Cortex of kidney (tissue), 1 donor: ENCODE data around the gene TTC33.
"Not testable (repeated sequence)": the region's sequence is repeated elsewhere in the genome, so short reads cannot be mapped to it uniquely, and the experiment has no call there.

Experiments used
- DNase-seq: peaks from one replicate; lab custom pipeline; 2025; lab: John Stamatoyannopoulos, UW

The TTC33 gene

GRCh38 chr5:40614923-40615585 lies 140.7 kb downstream of the TTC33 start:
- no peak for DNase-seq

- DNase-seq: no peak
Observed at GRCh38 chr5:40614466-40614865, 141.3 kb downstream of the TTC33 start.

GRCh38 chr5:40607202-40607601 lies 148.6 kb downstream of the TTC33 start:
- DNase-seq: no peak

- DNase-seq: no peak
Observed at GRCh38 chr5:40606077-40606765, 149.5 kb downstream of the TTC33 start.

GRCh38 chr5:40605295-40605958 lies 150.3 kb downstream of the TTC33 start:
- DNase-seq: no peak

GRCh38 chr5:40603378-40603777 lies 152.4 kb downstream of the TTC33 start:
- DNase-seq: no peak

- no peak for DNase-seq
Observed at GRCh38 chr5:40601198-40601868, 154.4 kb downstream of the TTC33 start.

GRCh38 chr5:40600383-40600782 lies 155.4 kb downstream of the TTC33 start:
- no peak for DNase-seq

- no peak for DNase-seq
Observed at GRCh38 chr5:40599676-40600075, 156.1 kb downstream of the TTC33 start.

- DNase-seq: no peak
Observed at GRCh38 chr5:40594811-40595210, 160.9 kb downstream of the TTC33 start.

GRCh38 chr5:40591727-40592396 lies 163.9 kb downstream of the TTC33 start:
- not testable (repeated sequence) for DNase-seq

GRCh38 chr5:40587376-40587775 lies 168.4 kb downstream of the TTC33 start:
- no peak for DNase-seq

GRCh38 chr5:40585537-40586267 lies 170.1 kb downstream of the TTC33 start:
- DNase-seq: no peak

GRCh38 chr5:40584054-40584453 lies 171.7 kb downstream of the TTC33 start:
- DNase-seq: no peak

- DNase-seq: no peak
Observed at GRCh38 chr5:40578501-40579451, 177.0 kb downstream of the TTC33 start.

GRCh38 chr5:40577718-40578117 lies 178.0 kb downstream of the TTC33 start:
- DNase-seq: no peak

GRCh38 chr5:40575921-40576320 lies 179.8 kb downstream of the TTC33 start:
- no peak for DNase-seq

- no peak for DNase-seq
Observed at GRCh38 chr5:40575411-40575810, 180.3 kb downstream of the TTC33 start.

GRCh38 chr5:40572937-40573336 lies 182.8 kb downstream of the TTC33 start:
- no peak for DNase-seq

- DNase-seq: no peak
Observed at GRCh38 chr5:40572391-40572790, 183.4 kb downstream of the TTC33 start.
